HCT116 (cell line): ENCODE measurements around the gene PFN2. TPM values are rescaled to one million over a fixed set of nuclear protein-coding genes. Genes with fewer than 3 reads are reported as not detected.

Experiments
- ATAC-seq: fragments of 200-7000 bp; cut with Tn5 transposase; 2 replicates; pipeline ENCODE4 v1.9.1; 2020; ENCODE audit warnings: mild to moderate bottlenecking, moderate library complexity
- BruUV-seq: library from RNA; stranded (reverse); fragments of 400-500 nt; replicated peaks from 2 replicates; lab custom pipeline; 2021; lab: Mats Ljungman, UMichigan
- CTCF ChIA-PET: fragments of 300-600 bp; sonication (Branson Sonifier 250); formaldehyde crosslinking; loops from one replicate; lab custom pipeline; 2021; ENCODE audit warnings: antibody characterized with exemption; lab: Charles Lee
- POLR2A ChIA-PET: fragments of 300-600, 350-600 bp; sonication (Branson Sonifier 250); formaldehyde crosslinking; loops from one replicate; lab custom pipeline; 2021; ENCODE audit warnings: antibody characterized with exemption; lab: Charles Lee
- RAD21 ChIA-PET, 2 experiments: fragments of 300-600 bp; sonication (Branson Sonifier 250); formaldehyde crosslinking; loops; one replicate each; lab custom pipeline; 2023; ENCODE audit warnings: low total read pairs in 2 of 2; ENCODE audit not compliant: uncharacterized antibody in 2 of 2, unreplicated experiment in 2 of 2, low non-redundant PET in 1 of 2; lab: Charles Lee
- DNase-seq: peaks from one replicate; pipeline ENCODE4 v3.0.0-alpha.2; 2010; ENCODE audit warnings: low read depth, low spot score
- H2AFZ ChIP-seq: fragments of 200-600 bp; shearing (Covaris generic), sonication (generic); 2 replicates; pipeline ENCODE4 v1.6.1; 2017; ENCODE audit warnings: low read depth, mixed run types, mixed read lengths, antibody characterized with exemption, low read length; ENCODE audit not compliant: poor library complexity, severe bottlenecking
- H3K27ac ChIP-seq: 2 replicates; pipeline ENCODE4 v1.5.1; 2012; ENCODE audit warnings: low read depth, low read length
- H3K27me3 ChIP-seq: fragments of 200-600 bp; sonication (generic); 2 replicates; pipeline ENCODE4 v1.6.1; 2016; ENCODE audit warnings: mixed run types, low read length, mixed read lengths; ENCODE audit not compliant: insufficient read depth
- H3K36me3 ChIP-seq, 2 experiments: fragments of 200-500 bp in 1 of 2; fragments of 200-600 bp in 1 of 2; sonication (Bioruptor generic) in 1 of 2; sonication (generic) in 1 of 2; 2 replicates each; pipeline versions ENCODE4 v1.5.1 to v1.6.1; 2014 to 2016; ENCODE audit warnings: low read length in 2 of 2, inconsistent platforms in 1 of 2, mixed read lengths in 1 of 2, mixed run types in 1 of 2; ENCODE audit not compliant: insufficient read depth in 2 of 2, control insufficient read depth in 1 of 2
- H3K4me1 ChIP-seq, 2 experiments: fragments of 200-600 bp in 1 of 2; sonication (generic) in 1 of 2; 2 replicates each; pipeline versions ENCODE4 v1.5.1 to v1.6.1; 2012 to 2017; ENCODE audit warnings: low read length in 2 of 2, inconsistent platforms in 1 of 2, mild to moderate bottlenecking in 1 of 2, mixed read lengths in 1 of 2, mixed run types in 1 of 2, moderate library complexity in 1 of 2; ENCODE audit not compliant: insufficient read depth in 2 of 2, control insufficient read depth in 1 of 2
- H3K4me2 ChIP-seq: fragments of 200-600 bp; sonication (generic); 2 replicates; pipeline ENCODE4 v1.6.1; 2017; ENCODE audit warnings: mixed run types, low read length, mixed read lengths
- H3K4me3 ChIP-seq, 2 experiments: fragments of 200-600 bp in 1 of 2; sonication (generic) in 1 of 2; replicated peaks in 1 of 2; 2 replicates each; pipeline ENCODE4 v1.5.1; 2011 to 2016; ENCODE audit warnings: low read length in 2 of 2, control low read depth in 1 of 2, low read depth in 1 of 2, mild to moderate bottlenecking in 1 of 2, mixed read lengths in 1 of 2, mixed run types in 1 of 2
- H3K79me2 ChIP-seq: fragments of 200-600 bp; sonication (generic); 2 replicates; pipeline ENCODE4 v1.6.1; 2017; ENCODE audit warnings: mild to moderate bottlenecking, mixed run types, low read length, moderate library complexity, mixed read lengths; ENCODE audit not compliant: insufficient read depth
- H3K9ac ChIP-seq: fragments of 200-600 bp; sonication (generic); 2 replicates; pipeline ENCODE4 v1.6.1; 2016; ENCODE audit warnings: low read length, mixed read lengths
- H3K9me2 ChIP-seq: fragments of 200-600 bp; sonication (generic), shearing (Covaris generic); 2 replicates; pipeline ENCODE4 v1.6.1; 2017; ENCODE audit warnings: mixed run types, mild to moderate bottlenecking, moderate library complexity; ENCODE audit not compliant: insufficient read depth
- H3K9me3 ChIP-seq, 2 experiments: fragments of 200-500 bp in 1 of 2; fragments of 200-600 bp in 1 of 2; sonication (Bioruptor generic) in 1 of 2; sonication (generic) in 1 of 2; 2 replicates each; pipeline ENCODE4 v1.6.1; 2014 to 2017; ENCODE audit warnings: low read length in 2 of 2, mixed read lengths in 2 of 2, inconsistent platforms in 1 of 2, low read depth in 1 of 2, mild to moderate bottlenecking in 1 of 2, mixed run types in 1 of 2, moderate library complexity in 1 of 2; ENCODE audit not compliant: control insufficient read depth in 1 of 2, insufficient read depth in 1 of 2
- H4K20me1 ChIP-seq: fragments of 200-600 bp; sonication (generic), shearing (Covaris generic); 2 replicates; pipeline ENCODE4 v1.6.1; 2017; ENCODE audit warnings: mixed run types, mild to moderate bottlenecking, moderate library complexity; ENCODE audit not compliant: insufficient read depth
- ATF3 ChIP-seq: IDR thresholded peaks from 2 replicates; pipeline ENCODE4 v1.6.1; 2012
- CBX3 ChIP-seq: IDR thresholded peaks from 2 replicates; pipeline ENCODE4 v1.6.1; 2012; ENCODE audit warnings: low read depth
- CEBPB ChIP-seq: IDR thresholded peaks from 2 replicates; pipeline ENCODE4 v1.6.1; 2012; ENCODE audit warnings: low read depth
- CTCF ChIP-seq, 3 experiments: fragments of 200-600 bp in 1 of 3; sonication (generic) in 1 of 3; IDR thresholded peaks in 2 of 3; conservative IDR thresholded peaks in 1 of 3; 2 replicates each; pipeline ENCODE4 v1.5.1; 2012 to 2017; ENCODE audit warnings: low read depth in 2 of 3, low read length in 2 of 3, antibody characterized with exemption in 1 of 3, borderline replicate concordance in 1 of 3, control low read depth in 1 of 3, mild to moderate bottlenecking in 1 of 3, mixed read lengths in 1 of 3, mixed run types in 1 of 3, moderate library complexity in 1 of 3; ENCODE audit not compliant: insufficient read depth in 1 of 3
- EZH2 ChIP-seq: fragments of 200-600 bp; sonication (generic); IDR thresholded peaks from 2 replicates; pipeline ENCODE4 v1.6.1; 2017; ENCODE audit warnings: antibody characterized with exemption, mixed run types
- FOSL1 ChIP-seq: IDR thresholded peaks from 2 replicates; pipeline ENCODE4 v1.6.1; 2012; ENCODE audit warnings: low read depth
- JUND ChIP-seq: IDR thresholded peaks from 2 replicates; pipeline ENCODE4 v1.6.1; 2012
- MAX ChIP-seq: IDR thresholded peaks from 2 replicates; pipeline ENCODE4 v1.6.1; 2012
- POLR2AphosphoS5 ChIP-seq: IDR thresholded peaks from 2 replicates; pipeline ENCODE4 v1.6.1; 2011; ENCODE audit warnings: mild to moderate bottlenecking, low read depth, low read length, moderate library complexity
- RAD21 ChIP-seq: IDR thresholded peaks from 2 replicates; pipeline ENCODE4 v1.6.1; 2012; ENCODE audit warnings: low read depth, mild to moderate bottlenecking
- SIN3A ChIP-seq: IDR thresholded peaks from 2 replicates; pipeline ENCODE4 v1.6.1; 2012; ENCODE audit warnings: low read depth
- SP1 ChIP-seq: IDR thresholded peaks from 2 replicates; pipeline ENCODE4 v1.6.1; 2012; ENCODE audit warnings: low read depth
- TCF7L2 ChIP-seq: IDR thresholded peaks from 2 replicates; pipeline ENCODE4 v1.7.0; 2011; ENCODE audit warnings: borderline replicate concordance, inconsistent platforms; ENCODE audit not compliant: insufficient read depth, insufficient read length; ENCODE audit errors: extremely low read depth
- ZBTB33 ChIP-seq: IDR thresholded peaks from 2 replicates; pipeline ENCODE4 v1.6.1; 2011; ENCODE audit warnings: mild to moderate bottlenecking, low read length, moderate library complexity; ENCODE audit not compliant: insufficient replicate concordance; ENCODE audit errors: extremely low read depth
- ZFX ChIP-seq: fragments of 450-650 bp; IDR thresholded peaks from 2 replicates; pipeline ENCODE4 v1.6.1; 2017
- ZNF274 ChIP-seq: fragments of 200-500 bp; sonication (Bioruptor generic); IDR thresholded peaks from 2 replicates; pipeline ENCODE4 v1.6.1; 2014; ENCODE audit warnings: mild to moderate bottlenecking, low read depth, low read length, inconsistent platforms
- intact Hi-C: fragments of 100-400 bp; cut with micrococcal nuclease; formaldehyde crosslinking; loops from 2 replicates; pipeline ENCODE4 v1.10.0; 2022
- total RNA-seq: library from RNA; stranded (reverse); gene quantifications from one replicate; pipeline ENCODE4 v1.2.1, GENCODE V29; 2021; ENCODE audit not compliant: unreplicated experiment

The PFN2 gene
- total RNA-seq, 1 experiment from 2014 or later, result 131 TPM

- H3K36me3 ChIP-seq, result peaks cover 17 to 49% of the 10 kb centered on the region in 2 experiments
- ATAC-seq, result no peak
- H3K4me3 ChIP-seq, result no peak overlapping the region
- TF ChIP-seq JUND (no peak), FOSL1 (no peak), ZBTB33 (no peak), MAX (no peak), POLR2AphosphoS5 (no peak), CEBPB (no peak), TCF7L2 (no peak), SP1 (no peak), CBX3 (no peak), ATF3 (no peak), ZNF274 (no peak), EZH2 (no peak), SIN3A (no peak), RAD21 (no peak), CTCF (IDR thresholded peaks at IDR 0.05 in 2 of 3, conservative IDR thresholded peaks at IDR 0.05 in 1 of 3; ENCODE audit: borderline replicate concordance in 1 of 3, insufficient read depth in 1 of 3, low read depth in 2 of 3, low read length in 2 of 3) (no peak), ZFX (no peak)
- peaks cover 90% of the 10 kb centered on the region for H3K79me2 ChIP-seq
- intact Hi-C loops, result loop anchor here (10.0 kb wide), 2 partner anchors 469 to 531 kb away; no protein-coding TSS in a partner anchor
- no TSS peak for BruUV-seq
- H3K9ac ChIP-seq, result no peak overlapping the region
- peaks cover 7 to 14% of the 10 kb centered on the region in 2 experiments; a peak in 3 of 4 replicates for H3K4me1 ChIP-seq
- H3K27ac ChIP-seq, result no peak overlapping the region
- no peaks in the 10 kb centered on the region for H3K27me3 ChIP-seq
- H3K9me3 ChIP-seq, result no peaks in the 10 kb centered on the region
- ChIA-PET CTCF (no interaction called here), POLR2A (no interaction called here), RAD21 (no interaction called here)
- DNase-seq, result no peak
- no peak overlapping the region for H2AFZ ChIP-seq
- no peak overlapping the region for H3K4me2 ChIP-seq
- peaks cover 12% of the 10 kb centered on the region; the same call in 1 of the 2 replicates for H4K20me1 ChIP-seq
- no peaks in the 10 kb centered on the region for H3K9me2 ChIP-seq
Measured at GRCh38 chr3:149964291-149964690, 6.4 kb downstream of the PFN2 start.
